GM10266 (cell line): Measurements from ENCODE around the gene VMO1.

ENCODE experiments used
- DNase-seq: peaks from one replicate; pipeline ENCODE4 v3.0.0; 2012; ENCODE audit errors: extremely low spot score
- TF ChIP-seq, protein P1 (sequence below): IDR thresholded peaks from 2 replicates; pipeline ENCODE4 v1.5.1; 2012; ENCODE audit warnings: mild to moderate bottlenecking, low read depth; ENCODE audit not compliant: control insufficient read depth, insufficient read depth; ENCODE audit errors: missing control alignments

Gene VMO1

DNA sequence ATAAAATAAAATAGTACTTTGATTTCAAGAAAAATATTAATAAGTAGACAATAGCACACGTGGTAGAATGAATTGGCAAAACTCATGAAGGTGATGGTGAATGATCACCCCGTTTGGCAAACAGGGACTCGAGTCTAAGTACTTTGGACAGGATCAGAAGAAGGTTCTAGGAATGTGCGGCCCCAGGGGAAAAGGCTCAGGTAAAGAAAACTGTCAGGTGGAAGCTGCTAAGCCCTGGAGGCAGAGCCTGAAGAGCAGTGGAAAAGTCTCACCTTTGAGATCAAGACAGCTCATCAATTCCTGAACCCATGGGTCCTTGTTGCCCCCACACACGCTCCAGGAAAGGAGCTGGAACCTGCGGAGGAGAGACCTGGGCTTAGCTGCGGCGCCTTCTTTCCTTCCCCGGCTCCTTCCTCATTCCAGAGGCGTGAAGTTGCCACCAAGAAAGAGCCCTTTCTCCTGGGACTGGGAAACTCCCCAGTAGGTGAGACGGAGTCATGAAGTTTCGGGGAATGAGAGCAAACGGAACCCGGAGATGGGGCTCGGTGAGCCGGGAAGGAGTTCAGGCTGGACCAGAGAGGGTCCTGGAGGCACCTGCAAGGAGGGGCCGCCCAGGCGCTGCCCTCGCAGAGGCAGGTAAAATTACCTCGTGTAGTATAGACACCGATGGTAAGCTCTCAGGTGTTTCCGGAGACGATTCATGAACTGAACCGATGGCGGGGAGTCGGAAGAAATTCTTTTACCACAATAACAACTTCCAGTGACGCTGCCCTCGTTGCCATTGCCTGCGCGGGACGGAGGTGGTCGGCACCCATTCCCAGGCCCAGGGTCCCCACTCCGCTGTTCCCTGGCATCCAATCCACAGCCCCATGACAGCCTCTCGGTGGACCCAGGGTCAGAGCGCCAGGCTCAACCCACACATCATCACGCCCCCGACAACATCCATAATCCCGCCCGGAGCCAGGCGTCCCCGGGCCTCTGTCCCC is 47.7 kb downstream of the VMO1 start:
- TF ChIP-seq, protein P1, sequence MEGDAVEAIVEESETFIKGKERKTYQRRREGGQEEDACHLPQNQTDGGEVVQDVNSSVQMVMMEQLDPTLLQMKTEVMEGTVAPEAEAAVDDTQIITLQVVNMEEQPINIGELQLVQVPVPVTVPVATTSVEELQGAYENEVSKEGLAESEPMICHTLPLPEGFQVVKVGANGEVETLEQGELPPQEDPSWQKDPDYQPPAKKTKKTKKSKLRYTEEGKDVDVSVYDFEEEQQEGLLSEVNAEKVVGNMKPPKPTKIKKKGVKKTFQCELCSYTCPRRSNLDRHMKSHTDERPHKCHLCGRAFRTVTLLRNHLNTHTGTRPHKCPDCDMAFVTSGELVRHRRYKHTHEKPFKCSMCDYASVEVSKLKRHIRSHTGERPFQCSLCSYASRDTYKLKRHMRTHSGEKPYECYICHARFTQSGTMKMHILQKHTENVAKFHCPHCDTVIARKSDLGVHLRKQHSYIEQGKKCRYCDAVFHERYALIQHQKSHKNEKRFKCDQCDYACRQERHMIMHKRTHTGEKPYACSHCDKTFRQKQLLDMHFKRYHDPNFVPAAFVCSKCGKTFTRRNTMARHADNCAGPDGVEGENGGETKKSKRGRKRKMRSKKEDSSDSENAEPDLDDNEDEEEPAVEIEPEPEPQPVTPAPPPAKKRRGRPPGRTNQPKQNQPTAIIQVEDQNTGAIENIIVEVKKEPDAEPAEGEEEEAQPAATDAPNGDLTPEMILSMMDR = no peak
- DNase-seq = peak; percentile 45

DNA sequence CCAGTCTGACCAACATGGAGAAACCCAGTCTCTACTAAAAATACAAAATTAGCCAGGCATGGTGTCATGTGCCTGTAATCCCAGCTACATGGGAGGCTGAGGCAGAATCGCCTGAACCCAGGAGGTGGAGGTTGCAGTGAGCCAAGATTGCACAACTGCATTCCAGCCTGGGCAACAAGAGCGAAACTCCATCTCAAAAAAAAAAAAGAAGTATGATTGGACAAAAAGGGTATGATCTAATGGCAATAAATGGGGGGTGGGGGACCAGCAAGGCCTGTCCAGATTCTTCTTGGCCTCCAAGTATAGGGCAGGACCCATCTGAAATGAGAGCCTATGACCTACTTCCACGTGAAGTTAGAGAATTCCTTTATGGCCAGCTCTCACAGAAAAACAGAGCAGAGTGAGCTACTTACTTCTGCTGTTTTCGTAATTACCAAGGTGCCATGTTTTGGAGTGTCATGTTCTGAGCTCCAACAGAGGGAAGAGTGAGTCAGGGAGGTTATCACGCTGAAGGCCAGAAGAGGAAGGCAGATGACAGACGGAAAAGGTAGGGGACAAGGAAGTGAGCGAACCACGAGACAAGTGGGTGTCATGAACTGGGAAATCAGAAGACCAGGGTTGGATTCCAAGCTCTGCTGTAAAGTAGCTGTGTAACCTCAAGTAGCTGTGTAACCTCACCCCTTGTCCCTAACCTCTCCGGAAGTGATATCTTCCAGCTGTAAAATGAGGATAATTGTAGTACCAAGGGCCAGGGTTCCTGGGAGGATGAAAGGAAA is 50.1 kb downstream of the VMO1 start:
- TF ChIP-seq, protein P1 = no peak
- no peak for DNase-seq
